SKM-1 (cell line): ENCODE measurements around the gene DIP2C.

Experiments used
- DNase-seq: peaks from one replicate; lab custom pipeline; 2025; ENCODE audit not compliant: unreplicated experiment; lab: John Stamatoyannopoulos, UW

Gene DIP2C

GRCh38 chr10:290026-290725 is 399.3 kb downstream of the DIP2C start:
- DNase-seq: no peak

- no peak for DNase-seq
Measured at GRCh38 chr10:289581-289980, 399.9 kb downstream of the DIP2C start.

GRCh38 chr10:288316-289200 is 400.9 kb downstream of the DIP2C start:
- no peak for DNase-seq

- DNase-seq: no peak
Measured at GRCh38 chr10:287814-288213, 401.7 kb downstream of the DIP2C start.

GRCh38 chr10:287026-287709 is 402.3 kb downstream of the DIP2C start:
- DNase-seq: no peak

- DNase-seq: no peak
Measured at GRCh38 chr10:285216-285615, 404.3 kb downstream of the DIP2C start.

GRCh38 chr10:283916-284356 is 405.5 kb downstream of the DIP2C start:
- DNase-seq: no peak

GRCh38 chr10:283140-283479 is 406.4 kb downstream of the DIP2C start:
- DNase-seq: no peak

GRCh38 chr10:282294-283139 is 407.0 kb downstream of the DIP2C start:
- DNase-seq: no peak

GRCh38 chr10:279655-280054 is 409.8 kb downstream of the DIP2C start:
- no peak for DNase-seq

GRCh38 chr10:279232-279631 is 410.2 kb downstream of the DIP2C start:
- no peak for DNase-seq

GRCh38 chr10:278707-279106 is 410.8 kb downstream of the DIP2C start:
- DNase-seq: no peak

GRCh38 chr10:277963-278362 is 411.5 kb downstream of the DIP2C start:
- DNase-seq: no peak

GRCh38 chr10:275680-276079 is 413.8 kb downstream of the DIP2C start:
- no peak for DNase-seq

GRCh38 chr10:274866-275265 is 414.6 kb downstream of the DIP2C start:
- DNase-seq: no peak

GRCh38 chr10:273088-273487 is 416.4 kb downstream of the DIP2C start:
- DNase-seq: no peak

GRCh38 chr10:271722-272121 is 417.7 kb downstream of the DIP2C start:
- DNase-seq: no peak

GRCh38 chr10:271201-271600 is 418.3 kb downstream of the DIP2C start:
- no peak for DNase-seq

GRCh38 chr10:269440-270074 is 419.9 kb downstream of the DIP2C start:
- no peak for DNase-seq

GRCh38 chr10:267705-268104 is 421.8 kb downstream of the DIP2C start:
- DNase-seq: no peak
